Central memory CD8-positive, alpha-beta T cell (primary cell): ENCODE measurements around the gene GIMAP4.
"Not testable (repeated sequence)": the region's sequence is repeated elsewhere in the genome, so short reads cannot be mapped to it uniquely, and the experiment has no call there.

ENCODE experiments used
- ATAC-seq: fragments of 150-1000 bp; cut with Tn5 transposase; replicated peaks from 2 replicates; pipeline ENCODE4 v1.10.0; 2022; ENCODE audit warnings: mild to moderate bottlenecking, moderate FRiP score, moderate number of reproducible peaks; ENCODE audit not compliant: poor library complexity, severe bottlenecking; ENCODE audit errors: extremely low read depth
- DNase-seq, 2 donors: peaks; one replicate each; pipeline ENCODE4 v3.0.0; 2021; ENCODE audit warnings: low spot score in 2 of 2
- H3K27ac Mint-ChIP-seq: one replicate; pipeline ENCODE4 v1.8.0; 2022; ENCODE audit warnings: low read depth, mild to moderate bottlenecking, moderate library complexity, mixed read lengths
- H3K27me3 Mint-ChIP-seq: one replicate; pipeline ENCODE4 v1.8.0; 2022; ENCODE audit warnings: mixed read lengths
- H3K36me3 Mint-ChIP-seq: one replicate; pipeline ENCODE4 v1.8.0; 2022; ENCODE audit warnings: mild to moderate bottlenecking, moderate library complexity, mixed read lengths; ENCODE audit not compliant: insufficient read depth
- H3K4me1 Mint-ChIP-seq: one replicate; pipeline ENCODE4 v1.8.0; 2022; ENCODE audit warnings: mixed read lengths
- H3K4me3 Mint-ChIP-seq: one replicate; pipeline ENCODE4 v1.8.0; 2022; ENCODE audit warnings: mild to moderate bottlenecking, moderate library complexity, mixed read lengths
- H3K9me3 Mint-ChIP-seq: one replicate; pipeline ENCODE4 v1.8.0; 2022; ENCODE audit warnings: mixed read lengths

The GIMAP4 gene

DNA sequence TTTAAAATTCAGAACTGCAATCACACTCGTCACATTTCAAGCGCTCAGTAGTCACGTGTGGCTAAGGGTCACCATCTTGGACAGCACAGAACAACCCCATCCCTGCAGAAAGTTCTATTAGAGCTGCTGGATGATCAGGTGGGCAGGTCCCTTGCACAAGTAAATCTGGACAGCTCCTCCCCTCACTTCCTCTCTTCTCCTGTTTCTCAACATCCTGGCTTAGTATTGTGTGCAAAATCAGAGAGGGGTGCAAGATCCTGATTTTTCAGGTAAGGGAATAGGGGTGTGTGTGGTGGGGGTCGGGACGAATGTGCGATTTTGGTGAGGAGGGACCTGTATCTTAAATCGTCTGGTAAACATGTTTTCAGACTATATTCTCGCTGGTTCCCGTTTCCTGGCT lies at the start of gene GIMAP4:
TSS of gene GIMAP4 (plus strand) at position 222 of the 400 bp plus-strand sequence. CDS start 2,512 bp downstream, outside the sequence.
- ATAC-seq = peak; percentile 49
- Mint-ChIP-seq H3K4me3 (peak within 1 kb of the TSS; percentile 88), H3K9me3 (peaks cover 11% of the 10 kb centered on the region), H3K4me1 (peaks cover 64% of the 10 kb centered on the region), H3K27me3 (no peaks in the 10 kb centered on the region), H3K36me3 (peaks cover 40% of the 10 kb centered on the region), H3K27ac (peak within 1 kb of the TSS; percentile 97)
- DNase-seq = no peak

DNA sequence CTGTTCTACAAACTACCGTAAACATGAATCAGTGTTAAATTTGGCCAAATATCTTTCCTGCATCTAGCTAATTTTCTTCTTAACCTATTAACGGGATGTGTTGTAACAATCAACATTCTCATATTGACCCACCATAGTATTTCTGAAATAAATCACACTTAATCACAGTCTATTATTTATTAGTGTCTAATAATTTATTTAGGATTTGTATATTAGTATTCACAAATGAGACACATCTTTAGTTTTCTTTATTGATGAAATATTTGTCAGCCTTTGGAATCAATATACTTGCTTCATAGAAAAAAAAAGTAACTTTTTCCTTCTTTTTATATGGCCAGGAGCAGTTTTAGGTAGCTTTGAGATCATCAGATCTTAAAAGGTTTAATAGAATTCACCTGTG lies 47.9 kb upstream of the GIMAP4 start:
- Mint-ChIP-seq H3K27me3 (no peaks in the 10 kb centered on the region), H3K9me3 (peaks cover 11% of the 10 kb centered on the region), H3K36me3 (peaks cover 52% of the 10 kb centered on the region), H3K4me3 (peak overlapping the region; percentile 99), H3K27ac (peak overlapping the region; percentile 91), H3K4me1 (peaks cover 33% of the 10 kb centered on the region)
- no peak for DNase-seq
- ATAC-seq = no peak

GRCh38 chr7:150520145-150520544 lies 47.0 kb upstream of the GIMAP4 start:
- Mint-ChIP-seq H3K4me1 (peaks cover 36% of the 10 kb centered on the region), H3K9me3 (peaks cover 16% of the 10 kb centered on the region), H3K27me3 (no peaks in the 10 kb centered on the region), H3K27ac (peak overlapping the region; percentile 91), H3K36me3 (peaks cover 45% of the 10 kb centered on the region), H3K4me3 (peak overlapping the region; percentile 99)
- no peak for ATAC-seq
- DNase-seq = no peak

GRCh38 chr7:150522931-150523330 lies 44.3 kb upstream of the GIMAP4 start:
- ATAC-seq, DNase-seq, H3K27me3 Mint-ChIP-seq: not testable (repeated sequence)
- H3K4me3 Mint-ChIP-seq = peak overlapping the region; percentile 99
- peaks cover 45% of the 10 kb centered on the region for H3K4me1 Mint-ChIP-seq
- H3K9me3 Mint-ChIP-seq = peaks cover 35% of the 10 kb centered on the region
- peak overlapping the region; percentile 82 for H3K27ac Mint-ChIP-seq
- H3K36me3 Mint-ChIP-seq = peaks cover 32% of the 10 kb centered on the region

- Mint-ChIP-seq H3K27ac (no peak overlapping the region), H3K36me3 (peaks cover 26% of the 10 kb centered on the region), H3K4me3 (no peak overlapping the region), H3K27me3 (no peaks in the 10 kb centered on the region), H3K9me3 (peaks cover 45% of the 10 kb centered on the region), H3K4me1 (peaks cover 40% of the 10 kb centered on the region)
- no peak for ATAC-seq
- DNase-seq = no peak
Measured at GRCh38 chr7:150524018-150524417, 43.2 kb upstream of the GIMAP4 start.

- peaks cover 51% of the 10 kb centered on the region for H3K9me3 Mint-ChIP-seq
- ATAC-seq = no peak
- H3K4me1 Mint-ChIP-seq = peaks cover 10% of the 10 kb centered on the region
- DNase-seq = no peak
- H3K4me3 Mint-ChIP-seq = no peak overlapping the region
- H3K27me3 Mint-ChIP-seq = no peaks in the 10 kb centered on the region
- H3K36me3 Mint-ChIP-seq = no peaks in the 10 kb centered on the region
- H3K27ac Mint-ChIP-seq = no peak overlapping the region
Measured at GRCh38 chr7:150531704-150532103, 35.5 kb upstream of the GIMAP4 start.

DNA sequence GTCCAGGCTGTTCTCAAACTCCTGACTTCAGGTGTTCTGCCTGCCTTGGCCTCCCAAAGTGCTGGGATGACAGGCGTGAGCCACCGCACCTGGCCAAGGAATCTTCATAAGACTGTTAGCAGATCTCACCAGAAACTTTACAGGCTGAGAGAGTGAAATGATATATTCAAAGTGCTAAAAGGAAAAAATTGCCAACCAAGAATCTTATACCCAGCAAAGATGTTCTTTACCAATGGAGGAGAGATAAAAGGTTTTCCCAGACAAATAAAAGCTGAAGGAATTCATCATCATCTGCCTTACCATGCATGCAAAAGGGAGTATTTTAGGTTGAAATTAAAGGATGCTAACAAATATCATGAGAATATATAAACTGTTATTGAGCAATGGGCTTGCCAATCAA lies 28.9 kb upstream of the GIMAP4 start:
- ATAC-seq = no peak

GRCh38 chr7:150553163-150553562 lies 14.0 kb upstream of the GIMAP4 start:
- peak overlapping the region; percentile 56 for H3K27ac Mint-ChIP-seq
- H3K36me3 Mint-ChIP-seq = peaks cover 7% of the 10 kb centered on the region
- peaks cover 25% of the 10 kb centered on the region for H3K9me3 Mint-ChIP-seq
- peaks cover 58% of the 10 kb centered on the region for H3K4me1 Mint-ChIP-seq
- H3K27me3 Mint-ChIP-seq = no peaks in the 10 kb centered on the region
- peak overlapping the region; percentile 22 for H3K4me3 Mint-ChIP-seq
- no peak for ATAC-seq
- no peak for DNase-seq

More for the DNA sequence above, 28.9 kb upstream of the GIMAP4 start:
- no peak overlapping the region for H3K4me3 Mint-ChIP-seq
- H3K9me3 Mint-ChIP-seq = peaks cover 26% of the 10 kb centered on the region
- peaks cover 2% of the 10 kb centered on the region for H3K36me3 Mint-ChIP-seq
- H3K4me1 Mint-ChIP-seq = peaks cover 20% of the 10 kb centered on the region
- no peak for DNase-seq
- no peaks in the 10 kb centered on the region for H3K27me3 Mint-ChIP-seq
- no peak overlapping the region for H3K27ac Mint-ChIP-seq

- no peaks in the 10 kb centered on the region for H3K27me3 Mint-ChIP-seq
- peaks cover 50% of the 10 kb centered on the region for H3K4me1 Mint-ChIP-seq
- peaks cover 11% of the 10 kb centered on the region for H3K36me3 Mint-ChIP-seq
- DNase-seq = peak in 1 of 2 donors; percentile 43
- H3K9me3 Mint-ChIP-seq = peaks cover 25% of the 10 kb centered on the region
- H3K4me3 Mint-ChIP-seq = peak overlapping the region; percentile 74
- peak; percentile 100 for ATAC-seq
- peak overlapping the region; percentile 92 for H3K27ac Mint-ChIP-seq
Measured at GRCh38 chr7:150556521-150557138, 10.6 kb upstream of the GIMAP4 start.

DNA sequence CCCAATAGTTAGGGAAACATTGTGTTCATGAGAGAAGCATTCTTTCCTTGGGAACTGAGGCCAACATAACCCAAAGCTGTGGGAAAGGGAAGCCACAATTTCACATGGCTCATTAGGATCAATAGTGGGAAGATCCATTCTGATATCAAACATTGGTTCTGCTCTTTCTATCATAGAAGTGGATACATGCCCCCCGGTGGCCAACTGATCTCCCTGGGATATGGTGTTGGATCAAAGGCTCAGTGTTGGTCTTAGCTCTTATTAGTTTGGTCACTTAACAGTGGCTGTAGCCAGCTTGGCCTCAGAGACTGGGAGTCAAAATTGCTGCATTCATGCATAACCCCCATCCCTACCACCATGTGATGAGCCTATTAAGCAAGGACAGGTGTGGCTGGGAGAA lies 6.7 kb upstream of the GIMAP4 start:
- H3K4me1 Mint-ChIP-seq = peaks cover 35% of the 10 kb centered on the region
- peak overlapping the region; percentile 22 for H3K27ac Mint-ChIP-seq
- peaks cover 10% of the 10 kb centered on the region for H3K36me3 Mint-ChIP-seq

DNA sequence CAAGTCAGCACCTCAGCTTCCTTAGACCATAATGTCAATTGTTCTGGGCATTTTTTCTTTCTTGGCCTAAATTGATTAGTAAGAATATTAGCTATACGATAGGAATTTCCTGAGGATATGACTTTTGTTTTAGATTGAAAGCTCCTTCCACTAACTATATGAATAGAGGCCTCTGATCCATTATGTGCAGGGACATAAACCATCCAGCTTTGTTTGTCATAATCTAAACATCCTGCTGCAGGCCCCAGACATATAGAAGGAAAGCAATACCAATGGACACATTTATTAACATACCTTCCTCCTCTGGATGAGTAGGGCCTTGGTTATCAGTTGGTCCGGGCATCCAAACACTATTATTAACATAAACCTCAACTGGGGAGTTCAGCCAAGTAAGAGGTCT lies 4.3 kb upstream of the GIMAP4 start:
- Mint-ChIP-seq H3K36me3 (peaks cover 11% of the 10 kb centered on the region), H3K27ac (peak overlapping the region; percentile 82)

More for the DNA sequence above, 6.7 kb upstream of the GIMAP4 start:
- H3K27me3 Mint-ChIP-seq = no peaks in the 10 kb centered on the region
- peaks cover 6% of the 10 kb centered on the region for H3K9me3 Mint-ChIP-seq
- DNase-seq = no peak
- no peak for ATAC-seq
- H3K4me3 Mint-ChIP-seq = no peak overlapping the region

DNA sequence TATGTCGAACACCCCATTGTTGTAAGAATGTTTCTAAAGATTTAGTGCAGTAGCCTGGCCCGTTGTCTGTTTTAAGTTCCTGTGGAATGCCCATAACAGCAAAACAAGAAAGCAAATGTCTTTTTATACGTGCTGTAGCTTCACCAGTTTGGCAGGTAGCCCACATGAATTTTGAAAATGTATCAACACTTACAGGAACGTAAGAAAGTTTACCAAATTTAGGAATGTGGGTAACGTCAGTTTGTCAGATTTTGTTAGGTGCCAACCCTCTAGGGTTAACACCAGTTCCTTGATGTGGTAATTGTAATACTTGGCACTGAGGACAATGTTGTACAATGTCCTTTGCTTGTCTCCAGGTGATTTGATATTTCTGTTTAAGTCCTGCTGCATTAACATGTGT lies 3.2 kb upstream of the GIMAP4 start:
- Mint-ChIP-seq H3K9me3 (peaks cover 6% of the 10 kb centered on the region), H3K27me3 (no peaks in the 10 kb centered on the region), H3K27ac (peak overlapping the region; percentile 82), H3K36me3 (peaks cover 13% of the 10 kb centered on the region), H3K4me3 (peak overlapping the region; percentile 74), H3K4me1 (peaks cover 47% of the 10 kb centered on the region)
- ATAC-seq = peak; percentile 59
- DNase-seq = peak in 1 of 2 donors; percentile 16

More for the DNA sequence above, 4.3 kb upstream of the GIMAP4 start:
- Mint-ChIP-seq H3K4me3 (peak overlapping the region; percentile 74), H3K9me3 (peaks cover 6% of the 10 kb centered on the region), H3K4me1 (peaks cover 41% of the 10 kb centered on the region), H3K27me3 (no peaks in the 10 kb centered on the region)
- no peak for DNase-seq
- ATAC-seq = no peak

GRCh38 chr7:150564566-150564965 lies 2.6 kb upstream of the GIMAP4 start:
- Mint-ChIP-seq H3K36me3 (peaks cover 18% of the 10 kb centered on the region), H3K27me3 (no peaks in the 10 kb centered on the region), H3K4me3 (peak overlapping the region; percentile 74), H3K9me3 (peaks cover 6% of the 10 kb centered on the region), H3K27ac (peak overlapping the region; percentile 82), H3K4me1 (peaks cover 52% of the 10 kb centered on the region)
- no peak for ATAC-seq
- no peak for DNase-seq
